Panc1 (cell line): ENCODE data around the gene FXYD7. TPM values are rescaled to one million over a fixed set of nuclear protein-coding genes. Genes with fewer than 3 reads are reported as not detected.

Experiments used
- ATAC-seq: fragments of 200-7000 bp; cut with Tn5 transposase; 2 replicates; pipeline ENCODE4 v1.9.1; 2020; ENCODE audit warnings: mild to moderate bottlenecking, moderate library complexity
- BruUV-seq: library from RNA; stranded (reverse); fragments of 400-500 nt; replicated peaks from 2 replicates; lab custom pipeline; 2021; lab: Mats Ljungman, UMichigan
- CTCF ChIA-PET: fragments of 300-600 bp; sonication (Branson Sonifier 250); formaldehyde crosslinking; loops from one replicate; lab custom pipeline; 2022; ENCODE audit warnings: antibody characterized with exemption; lab: Charles Lee
- POLR2A ChIA-PET: fragments of 300-600 bp; sonication (Branson Sonifier 250); formaldehyde crosslinking; loops from one replicate; lab custom pipeline; 2022; ENCODE audit warnings: antibody characterized with exemption; lab: Charles Lee
- DNase-seq: peaks from one replicate; pipeline ENCODE4 v3.0.0-alpha.2; 2010; ENCODE audit warnings: low read depth, low spot score
- H3K27ac ChIP-seq: 2 replicates; pipeline ENCODE4 v1.5.1; 2011; ENCODE audit warnings: mild to moderate bottlenecking, low read length, inconsistent platforms
- H3K27me3 ChIP-seq: fragments of 200-500 bp; sonication (Bioruptor generic); 2 replicates; pipeline ENCODE4 v1.6.0; 2014; ENCODE audit warnings: low read length, inconsistent platforms; ENCODE audit not compliant: control insufficient read depth, insufficient read depth
- H3K36me3 ChIP-seq: fragments of 200-500 bp; sonication (Bioruptor generic); 2 replicates; pipeline ENCODE4 v1.5.1; 2014; ENCODE audit warnings: inconsistent platforms, mild to moderate bottlenecking, low read length, moderate library complexity; ENCODE audit not compliant: control insufficient read depth, insufficient read depth
- H3K4me1 ChIP-seq: 2 replicates; pipeline ENCODE4 v1.5.1; 2011; ENCODE audit warnings: inconsistent platforms, mild to moderate bottlenecking, low read length, moderate library complexity; ENCODE audit not compliant: control insufficient read depth, insufficient read depth
- H3K4me3 ChIP-seq, 2 experiments: 2 replicates each; pipeline ENCODE4 v1.5.1; 2011 to 2012; ENCODE audit warnings: low read depth in 2 of 2, low read length in 2 of 2, mild to moderate bottlenecking in 2 of 2, inconsistent platforms in 1 of 2, moderate library complexity in 1 of 2
- H3K9me3 ChIP-seq: fragments of 200-500 bp; sonication (Bioruptor generic); 2 replicates; pipeline ENCODE4 v1.5.1; 2014; ENCODE audit warnings: low read depth, mild to moderate bottlenecking, inconsistent platforms, low read length, moderate library complexity; ENCODE audit not compliant: control insufficient read depth, insufficient read depth
- POLR2AphosphoS5 ChIP-seq: IDR thresholded peaks from 2 replicates; pipeline ENCODE4 v1.6.1; 2012; ENCODE audit warnings: mild to moderate bottlenecking, low read depth, low read length, moderate library complexity
- SIN3A ChIP-seq: IDR thresholded peaks from 2 replicates; pipeline ENCODE4 v1.6.1; 2012; ENCODE audit warnings: low read depth, mild to moderate bottlenecking, low read length, moderate library complexity, borderline replicate concordance; ENCODE audit not compliant: insufficient read depth
- TCF7L2 ChIP-seq: IDR thresholded peaks from 2 replicates; pipeline ENCODE4 v1.6.1; 2011; ENCODE audit warnings: mild to moderate bottlenecking, low read depth, low read length, inconsistent platforms
- in situ Hi-C: cut with HindIII; loops from 2 replicates; pipeline ENCODE4 v1.10.0; 2016; ENCODE audit warnings: low sequenced_read_pairs, low pct_unique_long_range_greater_than_20kb
- intact Hi-C: fragments of 100-400 bp; cut with micrococcal nuclease; formaldehyde crosslinking; loops from one replicate; pipeline ENCODE4 v1.10.0; 2022; ENCODE audit not compliant: unreplicated experiment
- total RNA-seq: library from RNA; stranded (reverse); gene quantifications from one replicate; pipeline ENCODE4 v1.2.1, GENCODE V29; 2021; ENCODE audit not compliant: unreplicated experiment
- TF ChIP-seq, protein P1 (sequence below), 2 experiments: IDR thresholded peaks; 2 replicates each; pipeline ENCODE4 v1.6.1; 2011 to 2012; ENCODE audit warnings: low read depth in 2 of 2, control low read depth in 1 of 2, low read length in 1 of 2, mild to moderate bottlenecking in 1 of 2, moderate library complexity in 1 of 2; ENCODE audit not compliant: insufficient read depth in 1 of 2
- TF ChIP-seq, protein P2 (sequence below): fragments of 450-650 bp; IDR thresholded peaks from 2 replicates; pipeline ENCODE4 v1.5.1; 2017; ENCODE audit warnings: mild to moderate bottlenecking

The FXYD7 gene
- total RNA-seq, 1 experiment from 2014 or later, result not detected

DNA sequence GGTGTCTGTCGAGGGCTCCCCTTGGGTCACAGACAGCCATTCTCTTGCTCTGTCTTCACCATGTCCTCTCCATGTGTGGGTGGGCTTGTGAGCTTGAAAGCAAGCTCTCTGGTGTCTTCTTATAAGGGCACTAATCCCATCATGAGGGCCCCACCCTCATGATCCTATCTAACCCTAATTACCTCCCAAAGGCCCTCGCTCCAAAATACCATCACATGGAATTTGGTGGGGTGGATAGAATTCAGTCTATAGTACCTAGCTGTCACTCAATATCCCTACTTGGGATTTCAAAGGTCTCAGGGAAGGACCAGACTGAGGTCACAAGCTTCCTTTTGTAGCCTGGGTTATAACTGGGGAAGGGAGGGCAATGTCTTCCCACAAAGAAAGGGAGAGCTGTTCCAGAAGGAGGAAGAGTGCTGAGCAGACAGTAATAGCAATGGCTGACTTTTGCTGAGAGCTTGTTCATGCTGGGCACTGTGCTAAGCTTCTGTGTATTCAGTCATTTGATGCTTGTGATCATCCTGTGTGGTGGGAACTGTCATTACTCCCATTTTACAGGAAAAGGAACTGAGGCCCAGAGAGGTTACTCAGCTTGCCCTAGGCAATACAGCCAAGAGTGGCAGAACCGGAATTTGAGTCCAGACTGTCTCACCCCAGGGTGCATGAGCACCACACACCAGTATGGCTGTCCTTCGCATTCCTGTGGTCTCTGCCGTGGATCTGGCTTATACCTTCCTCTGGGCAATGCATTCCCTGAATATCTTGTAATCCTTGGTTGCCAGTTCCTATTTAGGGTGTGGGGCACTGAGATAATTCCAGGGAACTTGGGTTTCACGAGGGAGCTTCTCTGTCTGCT is 19.6 kb downstream of the FXYD7 start:
- Histone ChIP-seq H3K27ac (no peak overlapping the region), H3K4me1 (no peaks in the 10 kb centered on the region), H3K4me3 (no peak overlapping the region), H3K27me3 (no peaks in the 10 kb centered on the region), H3K9me3 (peaks cover 33% of the 10 kb centered on the region; the same call in 1 of the 2 replicates), H3K36me3 (no peaks in the 10 kb centered on the region)
- in situ Hi-C loops, result no loop called here
- intact Hi-C loops, result no loop called here
- no peak for ATAC-seq
- BruUV-seq, result no TSS peak
- TF ChIP-seq TCF7L2, result no peak
- no peak for TF ChIP-seq SIN3A
- no peak for TF ChIP-seq POLR2AphosphoS5
- TF ChIP-seq, protein P1, sequence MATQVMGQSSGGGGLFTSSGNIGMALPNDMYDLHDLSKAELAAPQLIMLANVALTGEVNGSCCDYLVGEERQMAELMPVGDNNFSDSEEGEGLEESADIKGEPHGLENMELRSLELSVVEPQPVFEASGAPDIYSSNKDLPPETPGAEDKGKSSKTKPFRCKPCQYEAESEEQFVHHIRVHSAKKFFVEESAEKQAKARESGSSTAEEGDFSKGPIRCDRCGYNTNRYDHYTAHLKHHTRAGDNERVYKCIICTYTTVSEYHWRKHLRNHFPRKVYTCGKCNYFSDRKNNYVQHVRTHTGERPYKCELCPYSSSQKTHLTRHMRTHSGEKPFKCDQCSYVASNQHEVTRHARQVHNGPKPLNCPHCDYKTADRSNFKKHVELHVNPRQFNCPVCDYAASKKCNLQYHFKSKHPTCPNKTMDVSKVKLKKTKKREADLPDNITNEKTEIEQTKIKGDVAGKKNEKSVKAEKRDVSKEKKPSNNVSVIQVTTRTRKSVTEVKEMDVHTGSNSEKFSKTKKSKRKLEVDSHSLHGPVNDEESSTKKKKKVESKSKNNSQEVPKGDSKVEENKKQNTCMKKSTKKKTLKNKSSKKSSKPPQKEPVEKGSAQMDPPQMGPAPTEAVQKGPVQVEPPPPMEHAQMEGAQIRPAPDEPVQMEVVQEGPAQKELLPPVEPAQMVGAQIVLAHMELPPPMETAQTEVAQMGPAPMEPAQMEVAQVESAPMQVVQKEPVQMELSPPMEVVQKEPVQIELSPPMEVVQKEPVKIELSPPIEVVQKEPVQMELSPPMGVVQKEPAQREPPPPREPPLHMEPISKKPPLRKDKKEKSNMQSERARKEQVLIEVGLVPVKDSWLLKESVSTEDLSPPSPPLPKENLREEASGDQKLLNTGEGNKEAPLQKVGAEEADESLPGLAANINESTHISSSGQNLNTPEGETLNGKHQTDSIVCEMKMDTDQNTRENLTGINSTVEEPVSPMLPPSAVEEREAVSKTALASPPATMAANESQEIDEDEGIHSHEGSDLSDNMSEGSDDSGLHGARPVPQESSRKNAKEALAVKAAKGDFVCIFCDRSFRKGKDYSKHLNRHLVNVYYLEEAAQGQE (IDR thresholded peaks at IDR 0.05; ENCODE audit: insufficient read depth in 1 of 2, low read depth in 2 of 2, low read length in 1 of 2), result no peak
- TF ChIP-seq, protein P2, sequence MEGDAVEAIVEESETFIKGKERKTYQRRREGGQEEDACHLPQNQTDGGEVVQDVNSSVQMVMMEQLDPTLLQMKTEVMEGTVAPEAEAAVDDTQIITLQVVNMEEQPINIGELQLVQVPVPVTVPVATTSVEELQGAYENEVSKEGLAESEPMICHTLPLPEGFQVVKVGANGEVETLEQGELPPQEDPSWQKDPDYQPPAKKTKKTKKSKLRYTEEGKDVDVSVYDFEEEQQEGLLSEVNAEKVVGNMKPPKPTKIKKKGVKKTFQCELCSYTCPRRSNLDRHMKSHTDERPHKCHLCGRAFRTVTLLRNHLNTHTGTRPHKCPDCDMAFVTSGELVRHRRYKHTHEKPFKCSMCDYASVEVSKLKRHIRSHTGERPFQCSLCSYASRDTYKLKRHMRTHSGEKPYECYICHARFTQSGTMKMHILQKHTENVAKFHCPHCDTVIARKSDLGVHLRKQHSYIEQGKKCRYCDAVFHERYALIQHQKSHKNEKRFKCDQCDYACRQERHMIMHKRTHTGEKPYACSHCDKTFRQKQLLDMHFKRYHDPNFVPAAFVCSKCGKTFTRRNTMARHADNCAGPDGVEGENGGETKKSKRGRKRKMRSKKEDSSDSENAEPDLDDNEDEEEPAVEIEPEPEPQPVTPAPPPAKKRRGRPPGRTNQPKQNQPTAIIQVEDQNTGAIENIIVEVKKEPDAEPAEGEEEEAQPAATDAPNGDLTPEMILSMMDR, result no peak
- DNase-seq, result no peak
- POLR2A ChIA-PET, result no interaction called here
- CTCF ChIA-PET, result no interaction called here

DNA sequence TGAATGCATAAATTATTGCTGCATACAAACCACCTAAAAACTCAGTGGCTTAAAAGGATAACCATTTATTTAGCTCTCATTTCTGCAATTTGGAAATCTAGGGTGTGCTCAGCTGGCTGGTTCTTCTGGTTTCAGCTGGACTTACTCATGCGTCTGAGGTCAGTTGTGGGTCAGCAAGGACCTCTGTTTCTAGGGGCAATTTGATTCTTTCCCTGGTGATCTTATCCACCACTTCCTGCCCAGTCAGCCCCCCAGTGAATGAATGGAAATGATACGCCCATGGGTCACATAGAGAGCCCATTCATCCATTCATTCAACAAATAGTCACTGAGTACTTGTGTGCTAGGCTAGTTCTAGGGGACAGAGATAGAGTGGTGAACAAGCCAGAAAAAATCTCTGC is 21.4 kb downstream of the FXYD7 start:
- intact Hi-C loops, result no loop called here
- BruUV-seq, result no TSS peak
- Histone ChIP-seq H3K36me3 (no peaks in the 10 kb centered on the region), H3K4me1 (no peaks in the 10 kb centered on the region), H3K9me3 (peaks cover 33% of the 10 kb centered on the region; the same call in 1 of the 2 replicates), H3K27ac (no peak overlapping the region), H3K4me3 (no peak overlapping the region), H3K27me3 (no peaks in the 10 kb centered on the region)
- POLR2A ChIA-PET, result no interaction called here
- DNase-seq, result no peak
- no peak for ATAC-seq
- CTCF ChIA-PET, result interaction anchor here (0.6 kb wide), 1 partner anchor 21 kb away, joined by 7 read pairs; the partner anchor contains the start of gene FXYD7
- in situ Hi-C loops, result no loop called here
- TF ChIP-seq SIN3A (no peak), POLR2AphosphoS5 (no peak), TCF7L2 (no peak)
- TF ChIP-seq, protein P1 (IDR thresholded peaks at IDR 0.05; ENCODE audit: insufficient read depth in 1 of 2, low read depth in 2 of 2, low read length in 1 of 2), result no peak
- TF ChIP-seq, protein P2, result no peak
